Epithelial cell of proximal tubule (primary cell): ENCODE measurements around the gene ZNF143. TPM values are rescaled to one million over a fixed set of nuclear protein-coding genes. Genes with fewer than 3 reads are reported as not detected.
"Not testable (repeated sequence)": the region's sequence is repeated elsewhere in the genome, so short reads cannot be mapped to it uniquely, and the experiment has no call there.

ENCODE experiments used
- DNase-seq: peaks from one replicate; pipeline ENCODE4 v3.0.0-alpha.2; 2011; ENCODE audit warnings: low read depth
- H3K4me3 ChIP-seq: 2 replicates; pipeline ENCODE4 v1.5.1; 2011; ENCODE audit warnings: low read depth, mild to moderate bottlenecking, low read length
- total RNA-seq: library from RNA; depleted of rRNA; stranded (reverse); fragments of >200 nt; gene quantifications from 2 replicates; pipeline ENCODE4 v1.2.3, GENCODE V29; 2015
- TF ChIP-seq, protein P1 (sequence below): conservative IDR thresholded peaks from 2 replicates; pipeline ENCODE4 v1.5.1; 2012; ENCODE audit warnings: low read depth, mild to moderate bottlenecking, low read length

ZNF143 gene
- total RNA-seq: 17.8 and 38.7 TPM in 2 replicates

- peak within 1 kb of the TSS; percentile 80 for H3K4me3 ChIP-seq
- DNase-seq: peak; percentile 95
- TF ChIP-seq, protein P1, sequence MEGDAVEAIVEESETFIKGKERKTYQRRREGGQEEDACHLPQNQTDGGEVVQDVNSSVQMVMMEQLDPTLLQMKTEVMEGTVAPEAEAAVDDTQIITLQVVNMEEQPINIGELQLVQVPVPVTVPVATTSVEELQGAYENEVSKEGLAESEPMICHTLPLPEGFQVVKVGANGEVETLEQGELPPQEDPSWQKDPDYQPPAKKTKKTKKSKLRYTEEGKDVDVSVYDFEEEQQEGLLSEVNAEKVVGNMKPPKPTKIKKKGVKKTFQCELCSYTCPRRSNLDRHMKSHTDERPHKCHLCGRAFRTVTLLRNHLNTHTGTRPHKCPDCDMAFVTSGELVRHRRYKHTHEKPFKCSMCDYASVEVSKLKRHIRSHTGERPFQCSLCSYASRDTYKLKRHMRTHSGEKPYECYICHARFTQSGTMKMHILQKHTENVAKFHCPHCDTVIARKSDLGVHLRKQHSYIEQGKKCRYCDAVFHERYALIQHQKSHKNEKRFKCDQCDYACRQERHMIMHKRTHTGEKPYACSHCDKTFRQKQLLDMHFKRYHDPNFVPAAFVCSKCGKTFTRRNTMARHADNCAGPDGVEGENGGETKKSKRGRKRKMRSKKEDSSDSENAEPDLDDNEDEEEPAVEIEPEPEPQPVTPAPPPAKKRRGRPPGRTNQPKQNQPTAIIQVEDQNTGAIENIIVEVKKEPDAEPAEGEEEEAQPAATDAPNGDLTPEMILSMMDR: no peak
Observed at GRCh38 chr11:9460322-9461062, at the start of gene ZNF143. ZNF143 (plus strand) TSS chr11:9461012; CDS start chr11:9471309, 10,297 bp downstream.

- no peak overlapping the region for H3K4me3 ChIP-seq
- DNase-seq: no peak
- TF ChIP-seq, protein P1: no peak
Observed at GRCh38 chr11:9428706-9429105, 32.1 kb upstream of the ZNF143 start.

- no peak for DNase-seq
- no peak overlapping the region for H3K4me3 ChIP-seq
- TF ChIP-seq, protein P1: no peak
Observed at GRCh38 chr11:9438611-9439010, 22.2 kb upstream of the ZNF143 start.

DNA sequence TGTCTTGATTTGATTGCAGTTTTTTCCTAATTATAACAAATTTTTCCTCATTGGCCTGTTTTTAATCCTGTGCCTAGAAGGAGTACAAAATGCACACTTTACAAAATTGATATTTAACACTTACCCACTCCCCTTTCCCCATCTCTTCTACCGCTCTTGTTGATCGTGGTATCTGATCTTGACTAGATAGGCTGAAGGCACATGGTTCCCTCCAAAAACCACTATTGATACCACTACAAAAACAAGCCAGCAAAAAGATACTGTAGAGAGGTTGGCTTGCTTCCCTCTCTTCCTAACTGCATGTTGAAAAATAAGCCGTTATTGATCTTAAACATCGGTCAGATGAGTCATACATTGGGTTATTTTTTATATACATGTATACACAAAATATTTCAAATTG lies 14.6 kb upstream of the ZNF143 start:
- TF ChIP-seq, protein P1: no peak
- no peak overlapping the region for H3K4me3 ChIP-seq

DNA sequence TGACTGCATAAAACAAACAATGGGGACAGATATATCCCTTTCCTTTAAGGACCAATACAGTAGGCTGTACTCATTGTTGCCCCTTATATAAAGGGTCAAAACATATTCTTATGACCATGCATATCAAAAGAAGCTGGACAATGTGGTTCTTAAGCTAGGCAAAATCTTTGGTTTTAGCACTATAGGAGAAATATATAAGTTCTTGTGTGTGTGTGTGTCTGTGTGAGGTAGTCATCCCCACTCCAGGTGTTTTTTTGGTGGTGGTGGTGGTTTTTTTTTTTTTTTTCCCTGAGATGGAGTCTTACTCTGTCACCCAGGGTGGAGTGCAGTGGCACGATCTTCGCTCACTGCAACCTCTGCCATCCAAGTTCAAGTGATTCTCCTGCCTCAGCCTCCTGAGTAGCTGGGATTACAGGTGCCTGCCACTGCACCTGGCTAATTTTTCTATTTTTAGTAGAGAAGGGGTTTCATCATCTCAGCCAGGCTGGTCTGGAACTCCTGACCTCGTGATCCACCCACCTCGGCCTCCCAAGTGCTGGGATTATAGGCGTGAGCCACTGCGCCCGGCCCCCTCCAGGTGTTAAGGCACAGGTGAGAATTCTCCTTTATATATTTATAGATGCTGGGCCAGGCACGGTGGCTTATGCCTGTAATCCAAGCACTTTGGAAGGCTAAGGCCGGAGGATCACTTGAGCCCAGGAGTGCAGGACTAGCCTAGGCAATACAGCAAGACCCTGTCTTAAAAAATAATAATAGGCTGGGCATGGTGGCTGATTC lies 12.0 kb upstream of the ZNF143 start:
- H3K4me3 ChIP-seq: no peak overlapping the region
- DNase-seq: no peak

More for the DNA sequence above, 14.6 kb upstream of the ZNF143 start:
- DNase-seq: no peak

DNA sequence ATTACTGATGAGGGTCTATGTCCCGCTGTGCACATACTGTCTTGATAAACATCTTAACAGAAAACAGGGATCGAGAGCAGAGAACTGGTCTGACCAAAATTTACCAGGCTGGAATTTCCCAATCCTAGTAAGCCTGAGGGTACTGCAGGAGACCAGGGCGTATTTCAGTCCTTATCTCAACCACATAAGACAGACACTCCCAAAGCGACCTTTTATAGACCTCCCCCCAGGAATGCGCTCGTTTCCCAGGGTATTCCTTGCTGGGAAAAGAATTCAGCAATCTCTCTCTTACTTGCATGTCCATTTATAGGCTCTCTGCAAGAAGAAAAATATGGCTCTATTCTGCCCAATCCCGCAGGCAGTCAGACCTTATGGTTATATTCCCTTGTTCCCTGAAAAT lies 8.8 kb upstream of the ZNF143 start:
- not testable (repeated sequence) for DNase-seq, H3K4me3 ChIP-seq

More for the DNA sequence above, 12.0 kb upstream of the ZNF143 start:
- TF ChIP-seq, protein P1: no peak

DNA sequence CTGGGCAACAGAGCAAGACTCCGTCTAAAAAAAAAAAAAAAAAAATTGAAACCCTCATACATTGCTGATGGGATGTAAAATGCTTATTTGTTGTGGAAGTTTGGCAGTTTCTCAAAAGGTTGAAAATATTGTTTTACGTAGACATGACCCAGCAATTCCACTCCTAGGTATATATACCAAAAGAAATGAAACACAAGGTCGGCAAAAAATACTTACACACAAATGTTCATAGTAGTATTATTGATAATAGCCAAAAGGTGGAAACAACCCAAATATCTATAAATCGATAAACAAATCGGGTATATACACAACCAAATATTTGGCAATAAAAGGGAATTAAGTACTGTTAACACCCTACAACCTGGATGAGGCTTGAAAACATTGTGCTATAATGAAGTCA lies 5.1 kb upstream of the ZNF143 start:
- TF ChIP-seq, protein P1: no peak
- DNase-seq: no peak
- no peak overlapping the region for H3K4me3 ChIP-seq
